ENCODE data around the gene ESPL1.

Gene ESPL1

GRCh38 chr12:53234271-53234914 lies 33.7 kb upstream of the ESPL1 start:
- H3K4me1 ChIP-seq, result peaks cover 60 to 74% (median 68%) of the 10 kb centered on the region in 10 experiments
- peak overlapping the region in 7 of 11 experiments; percentile 28 to 75 (median 71); a peak in 11 of 22 replicates for H3K9ac ChIP-seq
- no peaks in the 10 kb centered on the region for H3K36me3 ChIP-seq
- no peak for TF ChIP-seq Cebpa-rat (IDR thresholded peaks at IDR 0.05)
- H4K20me1 ChIP-seq, result no peaks in the 10 kb centered on the region
- no peaks in the 10 kb centered on the region for H3K9me3 ChIP-seq (replicated peaks in 1 of 11)
- peak overlapping the region; percentile 88 to 99 (median 95) for H3K4me2 ChIP-seq
- H3K27ac ChIP-seq, result peak overlapping the region in 8 of 11 experiments; percentile 12 to 51 (median 29); a peak in 11 of 22 replicates
- H3K4me3 ChIP-seq, result peak overlapping the region in 4 of 10 experiments; percentile 11 to 66 (median 19); a peak in 5 of 20 replicates
- no peaks in the 10 kb centered on the region for H3K27me3 ChIP-seq

GRCh38 chr12:53235164-53235563 lies 32.9 kb upstream of the ESPL1 start:
- Histone ChIP-seq H3K4me3 (no peak overlapping the region), H3K4me2 (peak overlapping the region; percentile 20 to 98 (median 95); a peak in 19 of 22 replicates), H3K36me3 (no peaks in the 10 kb centered on the region), H3K4me1 (peaks cover 58 to 66% (median 63%) of the 10 kb centered on the region in 10 experiments), H3K27ac (no peak overlapping the region; a peak in 1 of 22 replicates), H3K9ac (0 out of 22 replicates have a peak overlapping the region, but pooled peaks of 1 of the 11 experiments have one; percentile 70), H4K20me1 (no peaks in the 10 kb centered on the region), H3K27me3 (no peaks in the 10 kb centered on the region), H3K9me3 (replicated peaks in 1 of 11) (no peaks in the 10 kb centered on the region)
- TF ChIP-seq Cebpa-rat (IDR thresholded peaks at IDR 0.05), result no peak

GRCh38 chr12:53235742-53236442 lies 32.2 kb upstream of the ESPL1 start:
- Histone ChIP-seq H3K4me1 (peaks cover 56 to 65% (median 60%) of the 10 kb centered on the region in 10 experiments), H3K36me3 (no peaks in the 10 kb centered on the region), H3K4me2 (peak overlapping the region; percentile 67 to 98 (median 95)), H4K20me1 (no peaks in the 10 kb centered on the region), H3K9me3 (replicated peaks in 1 of 11) (no peaks in the 10 kb centered on the region), H3K4me3 (no peak overlapping the region), H3K27me3 (no peaks in the 10 kb centered on the region), H3K27ac (peak overlapping the region in 1 of 11 experiments; percentile 27; a peak in 1 of 22 replicates), H3K9ac (peak overlapping the region in 4 of 11 experiments; percentile 8 to 59 (median 22); a peak in 2 of 22 replicates)
- TF ChIP-seq Cebpa-rat (IDR thresholded peaks at IDR 0.05), result no peak

GRCh38 chr12:53236443-53237111 lies 31.5 kb upstream of the ESPL1 start:
- Histone ChIP-seq H3K36me3 (no peaks in the 10 kb centered on the region), H4K20me1 (no peaks in the 10 kb centered on the region), H3K4me2 (peak overlapping the region; percentile 67 to 97 (median 88)), H3K4me1 (peaks cover 51 to 62% (median 54%) of the 10 kb centered on the region in 10 experiments), H3K9ac (peak overlapping the region in 4 of 11 experiments; percentile 8 to 59 (median 22); a peak in 2 of 22 replicates), H3K27ac (peak overlapping the region in 1 of 11 experiments; percentile 27; a peak in 1 of 22 replicates), H3K4me3 (no peak overlapping the region), H3K27me3 (no peaks in the 10 kb centered on the region), H3K9me3 (replicated peaks in 1 of 11) (no peaks in the 10 kb centered on the region)
- TF ChIP-seq Cebpa-rat (IDR thresholded peaks at IDR 0.05), result no peak

- no peak overlapping the region for H3K4me3 ChIP-seq
- TF ChIP-seq Cebpa-rat (IDR thresholded peaks at IDR 0.05), result no peak
- H3K4me1 ChIP-seq, result peaks cover 23 to 45% (median 33%) of the 10 kb centered on the region in 10 experiments
- H3K9me3 ChIP-seq (replicated peaks in 1 of 11), result no peaks in the 10 kb centered on the region
- H3K36me3 ChIP-seq, result no peaks in the 10 kb centered on the region
- no peak overlapping the region for H3K27ac ChIP-seq
- no peaks in the 10 kb centered on the region for H3K27me3 ChIP-seq
- no peak overlapping the region for H3K9ac ChIP-seq
- no peaks in the 10 kb centered on the region for H4K20me1 ChIP-seq
- H3K4me2 ChIP-seq, result no peak overlapping the region
Observed at GRCh38 chr12:53239643-53240258, 28.3 kb upstream of the ESPL1 start.

- no peaks in the 10 kb centered on the region for H3K36me3 ChIP-seq
Observed at GRCh38 chr12:53241623-53242412, 26.3 kb upstream of the ESPL1 start.

GRCh38 chr12:53244337-53244736 lies 23.8 kb upstream of the ESPL1 start:
- Histone ChIP-seq H3K9ac (no peak overlapping the region), H3K4me3 (no peak overlapping the region), H3K4me1 (peaks cover 0 to 35% (median 18%) of the 10 kb centered on the region in 10 experiments; a peak in 15 of 20 replicates), H4K20me1 (no peaks in the 10 kb centered on the region), H3K9me3 (replicated peaks in 1 of 11) (no peaks in the 10 kb centered on the region), H3K36me3 (no peaks in the 10 kb centered on the region), H3K27me3 (no peaks in the 10 kb centered on the region), H3K4me2 (peak overlapping the region in 8 of 11 experiments; percentile 5 to 73 (median 48); a peak in 12 of 22 replicates), H3K27ac (no peak overlapping the region)
- no peak for TF ChIP-seq Cebpa-rat (IDR thresholded peaks at IDR 0.05)

More at GRCh38 chr12:53241623-53242412, 26.3 kb upstream of the ESPL1 start:
- Histone ChIP-seq H3K4me1 (peaks cover 3 to 31% (median 16%) of the 10 kb centered on the region in 10 experiments), H3K27me3 (no peaks in the 10 kb centered on the region), H3K27ac (no peak overlapping the region), H4K20me1 (no peaks in the 10 kb centered on the region), H3K4me2 (no peak overlapping the region), H3K9me3 (replicated peaks in 1 of 11) (no peaks in the 10 kb centered on the region), H3K4me3 (no peak overlapping the region), H3K9ac (no peak overlapping the region)
- no peak for TF ChIP-seq Cebpa-rat (IDR thresholded peaks at IDR 0.05)

GRCh38 chr12:53245286-53245685 lies 22.8 kb upstream of the ESPL1 start:
- Histone ChIP-seq H3K9me3 (replicated peaks in 1 of 11) (no peaks in the 10 kb centered on the region), H3K4me1 (peaks cover 0 to 35% (median 18%) of the 10 kb centered on the region in 10 experiments; a peak in 15 of 20 replicates), H3K27ac (no peak overlapping the region), H4K20me1 (no peaks in the 10 kb centered on the region), H3K4me2 (no peak overlapping the region), H3K4me3 (no peak overlapping the region), H3K27me3 (no peaks in the 10 kb centered on the region), H3K36me3 (no peaks in the 10 kb centered on the region), H3K9ac (no peak overlapping the region)
- 0 out of 22 replicates have a peak, but pooled peaks of 1 of the 11 experiments have one; percentile 8 for TF ChIP-seq Cebpa-rat (IDR thresholded peaks at IDR 0.05)
